Endothelial cell of umbilical vein (primary cell): ENCODE data around the gene CPZ. TPM values are rescaled to one million over a fixed set of nuclear protein-coding genes. Genes with fewer than 3 reads are reported as not detected.

Experiments used
- BruUV-seq: library from RNA; stranded (reverse); fragments of 400-500 nt; replicated peaks from 2 replicates; lab custom pipeline; 2021; lab: Mats Ljungman, UMichigan
- CTCF ChIA-PET: fragments of 300-600, 350-600 bp; sonication (Branson Sonifier 250); formaldehyde crosslinking; loops from one replicate; lab custom pipeline; 2021; ENCODE audit warnings: antibody characterized with exemption, inconsistent platforms; lab: Charles Lee
- POLR2A ChIA-PET: fragments of 300-600, 350-600 bp; sonication (Branson Sonifier 250); formaldehyde crosslinking; loops from one replicate; lab custom pipeline; 2021; ENCODE audit warnings: antibody characterized with exemption, inconsistent platforms; lab: Charles Lee
- DNase-seq: peaks from one replicate; pipeline ENCODE4 v3.0.0-alpha.2; 2011; ENCODE audit warnings: low read depth, low spot score
- FAIRE-seq: peaks from 2 replicates; lab custom pipeline; 2011; peaks lifted over from hg19 to GRCh38; lab: Jason Lieb, UNC
- H2AFZ ChIP-seq: 2 replicates; pipeline ENCODE4 v1.6.0; 2012; ENCODE audit warnings: low read depth, low read length, control low read depth, inconsistent platforms
- H3K27ac ChIP-seq: 2 replicates; pipeline ENCODE4 v1.5.1; 2011; ENCODE audit warnings: low read depth, mild to moderate bottlenecking, control low read depth, low read length, moderate library complexity; ENCODE audit not compliant: insufficient read depth
- H3K27me3 ChIP-seq, 2 experiments: 2 replicates each; pipeline versions ENCODE4 v1.6.0 to v1.6.1; 2011; ENCODE audit warnings: low read length in 2 of 2, mixed read lengths in 1 of 2; ENCODE audit not compliant: control insufficient read depth in 2 of 2, insufficient read depth in 2 of 2
- H3K36me3 ChIP-seq, 2 experiments: 2 replicates in 1 of 2; 3 replicates in 1 of 2; pipeline ENCODE4 v1.5.1; 2011; ENCODE audit warnings: low read length in 2 of 2, mild to moderate bottlenecking in 1 of 2, moderate library complexity in 1 of 2; ENCODE audit not compliant: control insufficient read depth in 2 of 2, insufficient read depth in 2 of 2; ENCODE audit errors: extremely low read depth in 1 of 2
- H3K4me1 ChIP-seq: 3 replicates; pipeline ENCODE4 v1.5.1; 2011; ENCODE audit warnings: mild to moderate bottlenecking, low read length; ENCODE audit not compliant: control insufficient read depth, insufficient read depth; ENCODE audit errors: extremely low read depth
- H3K4me2 ChIP-seq: 2 replicates; pipeline ENCODE4 v1.6.1; 2011; ENCODE audit warnings: low read length, control low read depth, mixed read lengths; ENCODE audit not compliant: insufficient read depth
- H3K4me3 ChIP-seq, 3 experiments: fragments of 200-600 bp in 1 of 3; sonication (generic), shearing (Covaris generic) in 1 of 3; replicated peaks in 1 of 3; 2 replicates each; pipeline ENCODE4 v1.5.1; 2011 to 2016; ENCODE audit warnings: control low read depth in 3 of 3, low read length in 3 of 3, mild to moderate bottlenecking in 2 of 3, inconsistent platforms in 1 of 3, low read depth in 1 of 3, moderate library complexity in 1 of 3; ENCODE audit not compliant: insufficient read depth in 1 of 3
- H3K79me2 ChIP-seq: 2 replicates; pipeline ENCODE4 v1.6.0; 2012; ENCODE audit warnings: low read length, inconsistent platforms; ENCODE audit not compliant: control insufficient read depth, insufficient read depth
- H3K9ac ChIP-seq: replicated peaks from 2 replicates; pipeline ENCODE3; 2011; ENCODE audit warnings: low read length, control low read depth; ENCODE audit not compliant: insufficient read depth; ENCODE audit errors: extremely low read depth
- H3K9me1 ChIP-seq: replicated peaks from 3 replicates; pipeline ENCODE4 v1.6.0; 2011; ENCODE audit warnings: mild to moderate bottlenecking, low read length; ENCODE audit not compliant: control insufficient read depth, insufficient read depth; ENCODE audit errors: extremely low read depth
- H3K9me3 ChIP-seq: replicated peaks from 2 replicates; pipeline ENCODE4 v1.5.1; 2012; ENCODE audit warnings: low read length, inconsistent platforms; ENCODE audit not compliant: control insufficient read depth, insufficient read depth
- H4K20me1 ChIP-seq: replicated peaks from 2 replicates; pipeline ENCODE3; 2011; ENCODE audit warnings: mild to moderate bottlenecking, low read length; ENCODE audit not compliant: control insufficient read depth, insufficient read depth; ENCODE audit errors: extremely low read depth
- GATA2 ChIP-seq: IDR thresholded peaks from 2 replicates; pipeline ENCODE4 v1.7.0; 2011; ENCODE audit warnings: low read depth, mild to moderate bottlenecking, moderate library complexity, mixed read lengths, low read length; ENCODE audit not compliant: insufficient read length, insufficient read depth
- JUN ChIP-seq: IDR thresholded peaks from 2 replicates; pipeline ENCODE4 v1.6.1; 2011; ENCODE audit warnings: borderline replicate concordance, low read depth; ENCODE audit not compliant: insufficient read length, insufficient read depth
- MYC ChIP-seq: IDR thresholded peaks from one replicate; pipeline ENCODE4 v1.6.1; 2011; ENCODE audit warnings: mild to moderate bottlenecking, low read depth, low read length
- POLR2A ChIP-seq: IDR thresholded peaks from 2 replicates; pipeline ENCODE4 v1.6.1; 2012; ENCODE audit warnings: low read depth, mild to moderate bottlenecking, control low read depth, low read length
- POLR2AphosphoS5 ChIP-seq: IDR thresholded peaks from 2 replicates; pipeline ENCODE4 v1.6.1; 2012; ENCODE audit warnings: low read depth, mild to moderate bottlenecking, control low read depth, low read length, moderate library complexity; ENCODE audit not compliant: insufficient read depth
- dilution Hi-C: fragments of 300-500 bp; cut with MboI; formaldehyde crosslinking; loops from one replicate; pipeline ENCODE4 v1.15.0; 2019; ENCODE audit warnings: low sequenced_read_pairs; ENCODE audit not compliant: extremely low pct_ligation_motif_present
- intact Hi-C: fragments of 100-400 bp; cut with micrococcal nuclease; formaldehyde crosslinking; loops from one replicate; pipeline ENCODE4 v1.10.0; 2022
- polyA plus RNA-seq, 4 experiments: library from polyadenylated mRNA; depleted of rRNA in 3 of 4; stranded (reverse) in 3 of 4; unstranded in 1 of 4; fragments of >200 nt; gene quantifications; 2 replicates each; pipeline versions ENCODE4 v1.2.1 to v1.2.3, GENCODE V29; 2011 to 2012; ENCODE audit warnings: missing spikeins in 1 of 4
- total RNA-seq: library from RNA; stranded (reverse); gene quantifications from 2 replicates; pipeline ENCODE4 v1.2.3, GENCODE V29; 2021
- TF ChIP-seq, protein P1 (sequence below): IDR thresholded peaks from 2 replicates; pipeline ENCODE4 v1.6.1; 2011; ENCODE audit not compliant: insufficient read depth, insufficient read length
- TF ChIP-seq, protein P2 (sequence below), 2 donors: IDR thresholded peaks; 1 replicate in 1 of 2; 2 replicates in 1 of 2; pipeline ENCODE4 v1.5.1; 2011; ENCODE audit warnings: low read length in 2 of 2, mild to moderate bottlenecking in 2 of 2, moderate library complexity in 2 of 2, control low read depth in 1 of 2, inconsistent platforms in 1 of 2, low read depth in 1 of 2; ENCODE audit not compliant: insufficient read depth in 1 of 2; ENCODE audit errors: extremely low read depth in 1 of 2

Gene CPZ
- total and polyA plus RNA-seq, 2 donors (not counting 3 experiments of a cell fraction or from before 2014, with no cell fraction given) = not detected

DNA sequence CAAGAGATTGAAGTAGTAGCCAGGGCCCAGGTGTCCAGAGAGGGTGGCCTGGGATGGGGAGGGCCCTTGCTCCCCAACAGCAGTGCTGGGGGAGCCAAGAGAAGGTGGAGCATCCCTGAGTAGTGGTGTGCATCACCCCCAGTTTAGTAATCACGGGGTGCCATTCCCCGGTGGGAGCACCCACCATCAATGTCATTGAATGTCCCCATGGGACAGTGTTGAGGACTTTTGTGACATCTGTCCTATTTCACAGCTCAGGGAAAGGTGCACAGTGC, 4.4 kb upstream of the CPZ start:
- no peaks in the 10 kb centered on the region for H3K79me2 ChIP-seq
- FAIRE-seq = no peak
- peaks cover 12 to 16% of the 10 kb centered on the region in 2 experiments for H3K27me3 ChIP-seq
- H3K9ac ChIP-seq = no peak overlapping the region
- no peak overlapping the region for H3K4me3 ChIP-seq
- DNase-seq = no peak
- no peaks in the 10 kb centered on the region for H3K9me3 ChIP-seq
- H3K4me1 ChIP-seq = no peaks in the 10 kb centered on the region
- POLR2A ChIA-PET = no interaction called here
- CTCF ChIA-PET = interaction anchor here (2.0 kb wide), 1 partner anchor 120 kb away, joined by 5 read pairs; no protein-coding TSS in a partner anchor
- dilution Hi-C loops (no loop called here), intact Hi-C loops (no loop called here)
- no TSS peak for BruUV-seq
- H3K4me2 ChIP-seq = no peak overlapping the region
- no peak overlapping the region for H2AFZ ChIP-seq
- no peaks in the 10 kb centered on the region for H3K36me3 ChIP-seq
- no peak overlapping the region for H3K27ac ChIP-seq
- no peaks in the 10 kb centered on the region for H3K9me1 ChIP-seq
- TF ChIP-seq POLR2A (no peak), POLR2AphosphoS5 (no peak), GATA2 (no peak)
- TF ChIP-seq, protein P1, sequence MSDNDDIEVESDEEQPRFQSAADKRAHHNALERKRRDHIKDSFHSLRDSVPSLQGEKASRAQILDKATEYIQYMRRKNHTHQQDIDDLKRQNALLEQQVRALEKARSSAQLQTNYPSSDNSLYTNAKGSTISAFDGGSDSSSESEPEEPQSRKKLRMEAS = no peak
- no peaks in the 10 kb centered on the region for H4K20me1 ChIP-seq

DNA sequence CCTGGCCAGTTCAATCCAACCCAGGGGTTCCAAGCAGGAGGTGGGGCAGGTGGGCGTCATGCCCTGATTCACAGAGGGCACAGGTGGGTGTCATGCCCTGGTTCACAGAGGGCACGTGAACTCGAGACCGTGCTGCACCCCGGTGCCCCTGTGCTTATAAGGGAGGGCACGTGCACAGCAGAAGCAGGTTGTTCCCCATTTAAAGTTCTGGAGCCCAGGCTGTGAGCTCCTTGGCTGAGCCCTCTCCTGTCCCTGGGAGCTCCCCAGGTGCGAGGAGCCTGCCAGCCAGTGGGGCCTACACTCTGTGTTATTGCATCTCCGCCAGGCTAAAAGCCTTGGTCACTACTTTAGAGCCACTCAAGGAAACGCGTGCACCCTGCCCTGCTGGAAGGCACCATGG, 3.2 kb upstream of the CPZ start:
- dilution Hi-C loops = no loop called here
- H3K4me3 ChIP-seq = no peak overlapping the region
- FAIRE-seq (no peak), DNase-seq (no peak)
- peaks cover 22 to 26% of the 10 kb centered on the region in 2 experiments for H3K27me3 ChIP-seq
- H3K36me3 ChIP-seq = no peaks in the 10 kb centered on the region
- ChIA-PET POLR2A (no interaction called here), CTCF (interaction anchor here (1.6 kb wide), 1 partner anchor 121 kb away, joined by 5 read pairs; no protein-coding TSS in a partner anchor)
- BruUV-seq = no TSS peak
- H3K9me1 ChIP-seq = no peaks in the 10 kb centered on the region
- no peak overlapping the region for H3K27ac ChIP-seq
- no peak for TF ChIP-seq MYC
- TF ChIP-seq, protein P2, sequence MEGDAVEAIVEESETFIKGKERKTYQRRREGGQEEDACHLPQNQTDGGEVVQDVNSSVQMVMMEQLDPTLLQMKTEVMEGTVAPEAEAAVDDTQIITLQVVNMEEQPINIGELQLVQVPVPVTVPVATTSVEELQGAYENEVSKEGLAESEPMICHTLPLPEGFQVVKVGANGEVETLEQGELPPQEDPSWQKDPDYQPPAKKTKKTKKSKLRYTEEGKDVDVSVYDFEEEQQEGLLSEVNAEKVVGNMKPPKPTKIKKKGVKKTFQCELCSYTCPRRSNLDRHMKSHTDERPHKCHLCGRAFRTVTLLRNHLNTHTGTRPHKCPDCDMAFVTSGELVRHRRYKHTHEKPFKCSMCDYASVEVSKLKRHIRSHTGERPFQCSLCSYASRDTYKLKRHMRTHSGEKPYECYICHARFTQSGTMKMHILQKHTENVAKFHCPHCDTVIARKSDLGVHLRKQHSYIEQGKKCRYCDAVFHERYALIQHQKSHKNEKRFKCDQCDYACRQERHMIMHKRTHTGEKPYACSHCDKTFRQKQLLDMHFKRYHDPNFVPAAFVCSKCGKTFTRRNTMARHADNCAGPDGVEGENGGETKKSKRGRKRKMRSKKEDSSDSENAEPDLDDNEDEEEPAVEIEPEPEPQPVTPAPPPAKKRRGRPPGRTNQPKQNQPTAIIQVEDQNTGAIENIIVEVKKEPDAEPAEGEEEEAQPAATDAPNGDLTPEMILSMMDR (IDR thresholded peaks at IDR 0.05; ENCODE audit: extremely low read depth in 1 of 2, insufficient read depth in 1 of 2, low read depth in 1 of 2, low read length in 2 of 2) = no peak
- no peak for TF ChIP-seq JUN
- intact Hi-C loops = no loop called here
- H3K4me1 ChIP-seq = no peaks in the 10 kb centered on the region
- no peaks in the 10 kb centered on the region for H4K20me1 ChIP-seq
- no peaks in the 10 kb centered on the region for H3K9me3 ChIP-seq
- H3K79me2 ChIP-seq = no peaks in the 10 kb centered on the region
- H3K9ac ChIP-seq = no peak overlapping the region
- H2AFZ ChIP-seq = no peak overlapping the region
- H3K4me2 ChIP-seq = no peak overlapping the region
